Measurements from ENCODE around the gene S100A3. TPM values are rescaled to one million over a fixed set of nuclear protein-coding genes. Genes with fewer than 3 reads are reported as not detected.

Gene S100A3
- total and polyA plus RNA-seq, 2 of the 8 experiments (the other 6 are each of a cell fraction or from before 2014, with no cell fraction given), result 0.26 to 0.47 TPM

GRCh38 chr1:153561466-153561985, 12.5 kb upstream of the S100A3 start:
- H3K9me3 ChIP-seq (ENCODE audit: insufficient read depth in 2 of 2, low read depth in 1 of 2, low read length in 1 of 2), result no peaks in the 10 kb centered on the region
- FAIRE-seq (no peak), DNase-seq (ENCODE audit: low read depth in 1 of 2, low spot score in 2 of 2) (no peak)
- 95% methylated on average over 3 of the region's 3 CpGs; no CpG with 5 or more reads in 1 of the 2 experiments for WGBS, 2 experiments (ENCODE audit: extremely low coverage in 1 of 2, insufficient coverage in 1 of 2, insufficient read length in 1 of 2, insufficient replicate concordance in 2 of 2, low coverage in 1 of 2, low lambda C conversion rate in 2 of 2, missing lambda C conversion rate in 1 of 2)
- H2AK5ac ChIP-seq (ENCODE audit: low read depth, low read length), result no peak overlapping the region
- no peak overlapping the region for H4K8ac ChIP-seq (ENCODE audit: extremely low read depth, insufficient read depth, low read length)
- H3K4me2 ChIP-seq (ENCODE audit: insufficient read depth in 1 of 2, low read depth in 2 of 2, low read length in 2 of 2), result no peak overlapping the region
- no peaks in the 10 kb centered on the region for H3K23me2 ChIP-seq (ENCODE audit: low read depth, low read length)
- peaks cover 0 to 9% (median 7%) of the 10 kb centered on the region in 4 experiments; a peak in 6 of 7 replicates for H3K4me1 ChIP-seq (replicated peaks in 1 of 4; ENCODE audit: control insufficient read depth in 3 of 4, insufficient read depth in 4 of 4, low read length in 3 of 4)
- H2BK20ac ChIP-seq (ENCODE audit: low read length), result no peak overlapping the region
- no peaks in the 10 kb centered on the region for H3K36me3 ChIP-seq (ENCODE audit: control insufficient read depth in 2 of 4, insufficient read depth in 4 of 4, low read length in 3 of 4)
- no peak overlapping the region for H2AFZ ChIP-seq (ENCODE audit: low read length)
- no peak overlapping the region for H3K4me3 ChIP-seq (ENCODE audit: extremely low read depth in 1 of 4, insufficient read depth in 2 of 4, low read depth in 3 of 4, low read length in 4 of 4)
- H3K4ac ChIP-seq (replicated peaks; ENCODE audit: insufficient read length, low read depth, low read length), result no peak overlapping the region
- no peak overlapping the region for H2BK5ac ChIP-seq (ENCODE audit: low read depth, low read length)
- H4K91ac ChIP-seq (replicated peaks; ENCODE audit: insufficient read length, low read length), result no peak overlapping the region
- H2BK120ac ChIP-seq (replicated peaks; ENCODE audit: low read depth, low read length), result no peak overlapping the region
- no peak overlapping the region for H2BK15ac ChIP-seq (ENCODE audit: low read length)
- H3K79me1 ChIP-seq (ENCODE audit: low read depth, low read length), result no peaks in the 10 kb centered on the region
- no peak overlapping the region for H3K9ac ChIP-seq (replicated peaks in 1 of 4; ENCODE audit: extremely low read depth in 1 of 4, low read depth in 3 of 4, low read length in 3 of 4)
- no peak overlapping the region for H3K56ac ChIP-seq (replicated peaks; ENCODE audit: insufficient read length, low read depth, low read length)
- H2BK12ac ChIP-seq (ENCODE audit: low read depth, low read length), result no peak overlapping the region
- H3K18ac ChIP-seq (ENCODE audit: extremely low read depth, low read length), result no peak overlapping the region
- no peak overlapping the region for H4K5ac ChIP-seq (ENCODE audit: insufficient read length, low read depth, low read length)
- no peaks in the 10 kb centered on the region for H3K27me3 ChIP-seq (replicated peaks in 1 of 4; ENCODE audit: control insufficient read depth in 3 of 4, extremely low read depth in 1 of 4, insufficient read depth in 3 of 4, low read length in 3 of 4)
- no peak overlapping the region for H3K14ac ChIP-seq (ENCODE audit: insufficient read length)
- H3K79me2 ChIP-seq (ENCODE audit: control insufficient read depth in 1 of 2, insufficient read depth in 2 of 2, low read length in 2 of 2), result no peaks in the 10 kb centered on the region
- H3K27ac ChIP-seq (ENCODE audit: low read depth, low read length), result no peak overlapping the region
- POLR2A ChIA-PET (ENCODE audit: partially characterized antibody), result interaction anchor here (0.7 to 1.0 kb wide), 3 partner anchors 9 to 37 kb away, joined by 3 read pairs; no protein-coding TSS in a partner anchor
- CTCF ChIA-PET (ENCODE audit: partially characterized antibody), result interaction anchor here (0.8 to 5.9 kb wide), 13 partner anchors 9 to 209 kb away, joined by 3 to 55 read pairs (median 5); partner anchors contain the start of genes S100A13, S100A14 and S100A6
- H3K23ac ChIP-seq (ENCODE audit: insufficient read length), result no peak overlapping the region
- H4K20me1 ChIP-seq (replicated peaks in 1 of 2; ENCODE audit: control insufficient read depth in 1 of 2, insufficient read depth in 2 of 2, low read length in 2 of 2), result no peaks in the 10 kb centered on the region
- no peak for TF ChIP-seq EP300 (IDR thresholded peaks at IDR 0.05; ENCODE audit: borderline replicate concordance in 1 of 2, low read depth in 2 of 2, low read length in 2 of 2)
- no peak for TF ChIP-seq RBBP5 (IDR thresholded peaks at IDR 0.05; ENCODE audit: borderline replicate concordance, low read depth, low read length)
- no peak for TF ChIP-seq TAF1 (IDR thresholded peaks at IDR 0.05; ENCODE audit: low read depth, low read length)
- TF ChIP-seq SIN3A (conservative IDR thresholded peaks at IDR 0.05 in 1 of 2, IDR thresholded peaks at IDR 0.05 in 1 of 2; ENCODE audit: low read depth in 1 of 2, low read length in 2 of 2), result no peak

All from H1 (cell line).